ENCODE measurements around the gene CDKAL1.

The CDKAL1 gene

GRCh38 chr6:20763296-20763695, 229.0 kb downstream of the CDKAL1 start:
- Histone ChIP-seq H3K4me1 (ENCODE audit: low read depth, poor library complexity, severe bottlenecking) (no peaks in the 10 kb centered on the region), H3K27ac (no peak overlapping the region), H3K36me3 (ENCODE audit: insufficient read depth) (no peaks in the 10 kb centered on the region), H3K27me3 (ENCODE audit: insufficient read depth, low read depth) (no peaks in the 10 kb centered on the region), H3K79me2 (ENCODE audit: insufficient read depth, low read depth) (no peaks in the 10 kb centered on the region), H3K4me2 (no peak overlapping the region), H3K9ac (no peak overlapping the region), H3K4me3 (IDR thresholded peaks at IDR 0.05; ENCODE audit: insufficient read depth, low read depth, low read length) (no peak overlapping the region), H2AFZ (ENCODE audit: low read depth) (no peak overlapping the region), H4K20me1 (ENCODE audit: insufficient read depth) (no peaks in the 10 kb centered on the region; the same call in 1 of the 2 replicates)
- TF ChIP-seq, protein P1, sequence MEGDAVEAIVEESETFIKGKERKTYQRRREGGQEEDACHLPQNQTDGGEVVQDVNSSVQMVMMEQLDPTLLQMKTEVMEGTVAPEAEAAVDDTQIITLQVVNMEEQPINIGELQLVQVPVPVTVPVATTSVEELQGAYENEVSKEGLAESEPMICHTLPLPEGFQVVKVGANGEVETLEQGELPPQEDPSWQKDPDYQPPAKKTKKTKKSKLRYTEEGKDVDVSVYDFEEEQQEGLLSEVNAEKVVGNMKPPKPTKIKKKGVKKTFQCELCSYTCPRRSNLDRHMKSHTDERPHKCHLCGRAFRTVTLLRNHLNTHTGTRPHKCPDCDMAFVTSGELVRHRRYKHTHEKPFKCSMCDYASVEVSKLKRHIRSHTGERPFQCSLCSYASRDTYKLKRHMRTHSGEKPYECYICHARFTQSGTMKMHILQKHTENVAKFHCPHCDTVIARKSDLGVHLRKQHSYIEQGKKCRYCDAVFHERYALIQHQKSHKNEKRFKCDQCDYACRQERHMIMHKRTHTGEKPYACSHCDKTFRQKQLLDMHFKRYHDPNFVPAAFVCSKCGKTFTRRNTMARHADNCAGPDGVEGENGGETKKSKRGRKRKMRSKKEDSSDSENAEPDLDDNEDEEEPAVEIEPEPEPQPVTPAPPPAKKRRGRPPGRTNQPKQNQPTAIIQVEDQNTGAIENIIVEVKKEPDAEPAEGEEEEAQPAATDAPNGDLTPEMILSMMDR (conservative IDR thresholded peaks at IDR 0.05; ENCODE audit: low read depth, low read length) = no peak

GRCh38 chr6:20769631-20770030, 235.4 kb downstream of the CDKAL1 start:
- Histone ChIP-seq H3K27me3 (ENCODE audit: insufficient read depth, low read depth) (no peaks in the 10 kb centered on the region), H3K79me2 (ENCODE audit: insufficient read depth, low read depth) (no peaks in the 10 kb centered on the region), H3K36me3 (ENCODE audit: insufficient read depth) (no peaks in the 10 kb centered on the region), H3K4me3 (IDR thresholded peaks at IDR 0.05; ENCODE audit: insufficient read depth, low read depth, low read length) (no peak overlapping the region), H4K20me1 (ENCODE audit: insufficient read depth) (no peaks in the 10 kb centered on the region; the same call in 1 of the 2 replicates), H2AFZ (ENCODE audit: low read depth) (no peak overlapping the region), H3K27ac (no peak overlapping the region), H3K4me1 (ENCODE audit: low read depth, poor library complexity, severe bottlenecking) (no peaks in the 10 kb centered on the region), H3K9ac (no peak overlapping the region), H3K4me2 (no peak overlapping the region)
- TF ChIP-seq, protein P1 (conservative IDR thresholded peaks at IDR 0.05; ENCODE audit: low read depth, low read length) = no peak

- Histone ChIP-seq H3K27ac (no peak overlapping the region), H4K20me1 (ENCODE audit: insufficient read depth) (no peaks in the 10 kb centered on the region; the same call in 1 of the 2 replicates), H3K27me3 (ENCODE audit: insufficient read depth, low read depth) (no peaks in the 10 kb centered on the region), H3K4me1 (ENCODE audit: low read depth, poor library complexity, severe bottlenecking) (no peaks in the 10 kb centered on the region), H2AFZ (ENCODE audit: low read depth) (no peak overlapping the region), H3K4me2 (no peak overlapping the region), H3K36me3 (ENCODE audit: insufficient read depth) (no peaks in the 10 kb centered on the region), H3K4me3 (IDR thresholded peaks at IDR 0.05; ENCODE audit: insufficient read depth, low read depth, low read length) (no peak overlapping the region), H3K79me2 (ENCODE audit: insufficient read depth, low read depth) (no peaks in the 10 kb centered on the region), H3K9ac (no peak overlapping the region)
- TF ChIP-seq, protein P1 (conservative IDR thresholded peaks at IDR 0.05; ENCODE audit: low read depth, low read length) = no peak
Observed at GRCh38 chr6:20770773-20771172, 236.5 kb downstream of the CDKAL1 start.

- no peaks in the 10 kb centered on the region; the same call in 1 of the 2 replicates for H4K20me1 ChIP-seq (ENCODE audit: insufficient read depth)
- H3K4me1 ChIP-seq (ENCODE audit: low read depth, poor library complexity, severe bottlenecking) = no peaks in the 10 kb centered on the region
- H2AFZ ChIP-seq (ENCODE audit: low read depth) = no peak overlapping the region
- no peak overlapping the region for H3K4me3 ChIP-seq (IDR thresholded peaks at IDR 0.05; ENCODE audit: insufficient read depth, low read depth, low read length)
- no peaks in the 10 kb centered on the region for H3K36me3 ChIP-seq (ENCODE audit: insufficient read depth)
- H3K27me3 ChIP-seq (ENCODE audit: insufficient read depth, low read depth) = no peaks in the 10 kb centered on the region
- no peak overlapping the region for H3K27ac ChIP-seq
- no peak overlapping the region for H3K9ac ChIP-seq
- H3K4me2 ChIP-seq = no peak overlapping the region
- H3K79me2 ChIP-seq (ENCODE audit: insufficient read depth, low read depth) = no peaks in the 10 kb centered on the region
- TF ChIP-seq, protein P1 (conservative IDR thresholded peaks at IDR 0.05; ENCODE audit: low read depth, low read length) = no peak
Observed at GRCh38 chr6:20771409-20771808, 237.2 kb downstream of the CDKAL1 start.
